GM19193 (cell line): Measurements from ENCODE around the gene COCH.
A peak's percentile ranks its signal among the peaks of the same experiment; 100 is the strongest.

Experiments
- POLR2A ChIP-seq: IDR thresholded peaks from 4 replicates; pipeline ENCODE4 v1.6.1; 2011; ENCODE audit not compliant: insufficient read depth, insufficient read length; ENCODE audit errors: extremely low read depth

Gene COCH

DNA sequence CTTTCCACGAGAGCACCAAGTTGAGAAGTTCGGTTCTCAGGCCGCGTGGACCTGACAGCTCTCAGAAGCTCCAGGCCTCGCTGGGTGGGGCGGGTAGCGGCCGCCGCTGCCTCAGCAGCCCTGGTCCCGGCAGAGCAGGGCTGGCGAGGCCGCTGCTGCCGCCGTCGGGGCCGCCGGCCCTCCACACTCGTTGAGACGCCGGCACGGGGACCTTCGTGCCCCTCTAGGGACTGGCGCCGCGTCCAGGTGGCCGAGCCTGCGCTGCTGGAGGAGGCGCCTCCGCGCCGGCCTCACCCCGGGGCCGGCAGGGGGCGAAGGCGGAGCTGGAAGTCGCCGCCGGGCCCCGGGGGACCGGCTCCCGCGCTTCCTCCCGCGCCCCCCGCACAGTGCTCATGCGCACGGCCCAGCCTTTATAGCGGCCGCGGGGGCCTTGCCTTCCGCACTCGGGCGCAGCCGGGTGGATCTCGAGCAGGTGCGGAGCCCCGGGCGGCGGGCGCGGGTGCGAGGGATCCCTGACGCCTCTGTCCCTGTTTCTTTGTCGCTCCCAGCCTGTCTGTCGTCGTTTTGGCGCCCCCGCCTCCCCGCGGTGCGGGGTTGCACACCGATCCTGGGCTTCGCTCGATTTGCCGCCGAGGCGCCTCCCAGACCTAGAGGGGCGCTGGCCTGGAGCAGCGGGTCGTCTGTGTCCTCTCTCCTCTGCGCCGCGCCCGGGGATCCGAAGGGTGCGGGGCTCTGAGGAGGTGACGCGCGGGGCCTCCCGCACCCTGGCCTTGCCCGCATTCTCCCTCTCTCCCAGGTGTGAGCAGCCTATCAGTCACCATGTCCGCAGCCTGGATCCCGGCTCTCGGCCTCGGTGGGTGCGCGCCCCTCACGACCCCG, at the start of gene COCH:
Gene COCH (plus strand): TSS at position 440 of the 879 bp plus-strand sequence. CDS start 380 bp downstream, at position 820.
- peak; percentile 69 for TF ChIP-seq POLR2A

DNA sequence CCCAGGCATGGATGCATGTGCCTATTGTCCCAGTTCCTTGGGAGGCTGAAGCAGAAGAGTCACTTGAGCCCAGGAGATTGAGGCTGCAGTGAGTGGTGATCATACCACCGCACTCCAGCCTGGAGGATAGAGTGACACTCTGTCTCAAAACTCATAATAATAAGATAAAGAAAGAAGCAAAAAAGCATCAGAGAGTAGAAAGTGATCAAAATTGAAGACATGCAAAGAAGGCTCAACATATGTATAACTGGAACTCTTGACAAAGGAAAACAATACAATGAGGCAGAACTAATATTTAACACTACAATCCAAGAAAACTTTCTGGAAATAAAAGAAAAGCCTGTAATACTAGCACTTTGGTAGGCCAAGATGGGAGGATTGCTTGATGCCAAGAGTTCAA, 48.3 kb upstream of the COCH start:
- no peak for TF ChIP-seq POLR2A

DNA sequence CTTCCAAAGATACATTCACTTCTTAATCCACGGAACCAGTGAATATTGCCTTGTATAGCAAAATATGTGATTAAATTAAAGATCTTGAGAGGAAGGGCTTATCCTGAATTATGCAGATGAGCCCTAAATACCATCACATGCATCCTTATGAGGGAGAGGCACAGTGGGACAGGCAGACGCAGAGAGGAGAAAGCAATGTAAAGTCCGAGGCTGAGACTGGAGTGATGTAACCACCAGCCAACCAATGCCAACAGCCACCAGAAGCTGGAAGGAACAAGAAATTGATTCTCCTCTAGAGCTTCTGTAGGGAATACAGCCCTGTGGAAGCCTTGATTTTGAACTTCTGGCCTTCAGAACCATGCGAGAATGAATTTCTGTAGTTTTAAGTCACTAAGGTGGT, 44.5 kb upstream of the COCH start:
- no peak for TF ChIP-seq POLR2A

DNA sequence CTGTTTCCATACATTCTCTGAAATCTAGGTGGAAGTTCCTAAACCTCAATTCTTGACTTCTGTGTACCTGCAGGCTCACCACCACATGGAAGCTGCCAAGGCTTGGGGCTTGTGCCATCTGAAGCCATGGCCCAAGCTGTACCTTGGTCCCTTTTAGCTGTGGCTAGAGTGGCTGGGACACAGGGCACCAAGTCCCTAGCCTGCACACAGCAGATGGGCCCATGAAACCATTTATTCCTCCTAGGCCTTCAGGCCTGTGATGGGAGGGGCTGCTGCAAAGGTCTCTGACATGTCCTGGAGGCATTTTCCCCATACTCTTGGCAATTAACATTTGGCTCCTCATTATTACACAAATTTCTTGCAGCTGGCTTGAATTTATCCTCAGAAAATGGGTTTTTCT, 40.0 kb upstream of the COCH start:
- no peak for TF ChIP-seq POLR2A

DNA sequence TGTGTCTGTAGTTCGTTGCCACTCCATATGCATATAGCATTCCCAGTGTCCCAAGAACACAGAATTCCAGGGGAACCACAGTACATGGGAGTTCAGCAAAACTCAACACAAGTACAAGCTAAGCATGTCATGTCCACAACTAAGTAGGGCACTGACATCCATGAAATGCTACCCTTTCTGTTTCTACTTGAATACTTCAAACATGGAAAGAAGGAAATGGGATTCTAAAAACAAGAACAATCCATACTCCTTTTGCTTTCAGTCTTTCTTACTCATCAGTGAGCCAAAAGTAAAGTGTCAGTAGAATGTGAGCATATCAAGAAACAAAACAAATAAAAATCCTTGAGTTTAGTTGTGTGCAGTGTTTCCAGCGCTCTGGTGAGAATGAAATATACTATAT, 36.0 kb upstream of the COCH start:
- no peak for TF ChIP-seq POLR2A

DNA sequence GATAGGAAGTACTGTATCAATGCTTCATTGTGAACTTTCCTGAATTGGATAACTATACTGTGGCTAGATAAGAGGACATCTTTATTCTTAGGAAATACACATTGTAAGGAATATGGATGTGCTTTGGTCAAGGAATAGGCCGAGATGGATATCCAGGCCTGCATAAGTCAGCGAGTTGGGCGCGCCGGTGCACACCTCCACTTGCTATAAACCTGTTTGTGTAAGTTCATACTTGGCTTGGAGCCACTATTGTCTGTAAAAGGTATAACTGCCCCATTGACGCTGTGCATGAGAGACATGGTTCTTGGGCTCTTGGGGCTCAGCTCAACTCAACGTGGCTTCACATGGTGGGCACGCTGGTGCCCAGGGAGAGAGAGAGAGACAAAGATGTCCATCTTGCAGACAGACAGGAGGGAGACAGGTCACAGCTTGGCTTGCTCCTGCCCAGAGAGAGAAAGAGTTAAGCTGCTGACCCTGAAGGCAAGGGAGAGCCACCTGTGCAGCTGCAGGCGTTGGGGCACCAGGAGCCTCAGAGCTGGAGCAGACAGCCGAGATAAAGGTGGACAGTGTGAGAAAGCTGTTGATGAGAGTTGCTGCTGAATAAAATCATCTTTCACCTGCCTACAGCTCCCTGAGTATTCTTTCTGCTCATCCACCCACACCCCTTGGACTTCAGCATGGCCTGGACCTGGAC, 34.1 kb upstream of the COCH start:
- TF ChIP-seq POLR2A, result no peak

DNA sequence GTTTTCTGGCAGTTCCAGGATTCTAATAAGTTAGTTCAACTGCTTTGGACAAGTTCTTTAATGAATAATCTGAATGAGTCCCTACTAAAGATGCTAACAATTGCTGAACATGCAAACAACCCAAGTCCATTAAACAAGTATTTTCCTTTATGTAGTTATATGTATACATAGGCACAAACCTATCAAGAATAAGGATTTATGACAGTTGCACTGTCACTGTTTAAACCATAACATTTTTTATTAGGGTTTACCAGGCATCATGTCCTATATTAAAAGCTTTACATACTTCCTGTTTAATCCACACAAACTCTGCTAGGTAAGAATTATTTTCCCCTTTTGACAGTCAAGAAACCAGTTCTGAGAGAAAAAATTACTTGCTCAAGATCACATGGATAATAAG, 31.9 kb upstream of the COCH start:
- no peak for TF ChIP-seq POLR2A

DNA sequence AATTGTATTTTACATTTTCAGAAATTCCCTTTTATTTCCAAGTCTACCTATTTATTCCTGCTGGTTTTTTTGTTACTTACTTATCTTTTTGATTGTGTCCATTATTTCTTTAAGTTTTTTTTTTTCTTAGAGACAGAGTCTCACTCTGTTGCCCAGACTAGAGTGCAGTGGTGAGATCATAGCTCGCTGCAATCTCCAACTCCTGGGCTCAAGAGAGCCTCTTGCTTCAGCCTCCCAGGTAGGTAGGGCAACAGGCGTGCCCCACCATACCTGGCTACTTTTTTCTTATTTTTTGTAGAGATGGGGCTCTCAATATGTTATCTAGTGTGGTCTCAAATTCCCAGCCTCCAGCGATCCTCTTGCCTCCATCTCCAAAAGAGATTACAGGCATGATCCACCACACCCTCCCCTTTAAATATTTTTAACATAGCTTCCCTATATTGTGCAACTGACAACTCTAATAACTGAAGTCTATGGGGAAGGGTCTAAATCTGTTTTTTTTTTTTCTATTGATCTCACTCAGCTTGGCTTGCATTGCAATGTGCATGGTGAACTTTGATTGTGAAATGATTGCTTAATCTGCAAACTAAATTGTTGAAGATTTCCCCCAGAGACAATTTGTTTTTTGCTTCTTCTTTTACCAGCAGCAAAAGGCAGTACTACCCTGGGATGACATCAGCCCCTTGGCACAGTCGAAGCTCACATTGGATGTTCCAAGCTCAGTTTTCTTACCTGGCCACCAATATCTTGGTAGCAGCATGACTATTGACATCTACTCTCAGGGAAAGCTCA, 25.7 kb upstream of the COCH start:
- TF ChIP-seq POLR2A, result no peak

DNA sequence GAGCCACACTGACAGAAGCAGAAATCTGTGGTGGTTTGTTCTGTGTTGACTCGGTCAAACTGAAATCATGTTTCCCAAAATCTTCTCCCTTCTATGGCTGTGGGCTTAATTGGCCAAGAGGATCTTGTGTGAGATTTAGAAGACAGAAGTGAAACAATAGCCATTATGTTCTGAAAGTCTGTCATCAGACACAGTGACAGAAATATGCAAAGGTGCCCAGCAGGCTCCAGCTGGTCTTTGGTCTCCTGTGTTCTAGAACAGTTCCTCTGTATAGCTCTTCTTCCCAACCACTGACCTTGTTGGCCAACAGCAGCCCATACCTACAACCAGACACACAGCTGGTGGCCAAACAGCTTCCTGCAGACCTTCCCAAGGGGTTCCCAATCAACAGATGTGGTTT, 25.0 kb upstream of the COCH start:
- no peak for TF ChIP-seq POLR2A

DNA sequence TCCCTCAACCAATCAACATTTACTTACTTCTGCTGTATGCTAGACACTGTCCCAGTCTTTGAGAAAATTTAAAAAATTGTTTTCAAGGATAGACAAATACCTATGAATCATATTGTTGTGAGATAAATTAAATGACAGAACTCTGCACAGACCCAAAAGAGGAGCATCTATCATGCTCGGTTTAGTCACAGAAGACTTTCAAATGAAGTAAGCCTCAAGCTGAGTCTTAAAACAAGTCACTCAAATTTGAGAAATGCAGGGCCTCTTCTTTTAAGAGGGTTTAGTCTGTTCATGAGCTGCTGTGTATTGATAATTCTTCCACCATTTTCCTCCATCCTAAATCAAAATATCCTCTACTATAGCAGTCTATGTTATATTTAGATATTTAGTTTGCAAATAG, 24.4 kb upstream of the COCH start:
- TF ChIP-seq POLR2A, result no peak

DNA sequence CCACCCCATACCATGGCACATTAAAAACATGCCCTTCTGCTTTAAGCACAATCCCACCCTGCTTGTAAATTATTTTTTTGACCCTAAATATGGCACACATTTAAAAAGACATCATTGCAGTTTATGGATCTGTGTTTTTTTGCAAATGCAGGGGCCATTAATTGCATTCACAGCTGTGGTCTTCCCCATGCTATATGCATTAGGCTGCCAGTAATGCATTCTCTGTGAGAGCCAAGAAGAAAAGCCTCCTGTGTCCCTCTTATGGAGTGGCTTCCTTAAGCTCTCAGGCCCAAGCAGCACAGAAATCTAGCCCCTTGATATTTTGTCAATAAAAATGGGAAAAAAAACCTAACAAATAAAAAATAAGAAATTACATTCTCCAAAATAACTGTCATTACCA, 20.4 kb upstream of the COCH start:
- no peak for TF ChIP-seq POLR2A

DNA sequence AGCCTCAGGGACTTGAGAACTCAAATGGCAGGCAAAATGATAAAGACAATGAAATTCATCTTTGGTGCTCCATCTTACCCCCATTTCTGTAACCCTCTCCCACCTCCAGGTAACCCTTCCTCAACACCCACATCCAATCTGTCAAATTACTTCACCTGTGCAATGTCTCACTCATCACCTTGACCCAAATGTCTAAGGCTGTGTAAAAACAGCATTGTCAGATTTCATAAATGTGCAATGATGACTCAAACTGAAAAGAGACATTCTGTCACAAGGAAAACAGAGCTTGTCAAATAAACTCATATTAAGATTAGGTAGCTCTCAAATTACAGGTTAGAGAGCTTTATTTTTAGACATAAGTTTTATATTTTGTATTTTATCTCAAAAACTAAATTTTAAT, 19.9 kb upstream of the COCH start:
- no peak for TF ChIP-seq POLR2A

DNA sequence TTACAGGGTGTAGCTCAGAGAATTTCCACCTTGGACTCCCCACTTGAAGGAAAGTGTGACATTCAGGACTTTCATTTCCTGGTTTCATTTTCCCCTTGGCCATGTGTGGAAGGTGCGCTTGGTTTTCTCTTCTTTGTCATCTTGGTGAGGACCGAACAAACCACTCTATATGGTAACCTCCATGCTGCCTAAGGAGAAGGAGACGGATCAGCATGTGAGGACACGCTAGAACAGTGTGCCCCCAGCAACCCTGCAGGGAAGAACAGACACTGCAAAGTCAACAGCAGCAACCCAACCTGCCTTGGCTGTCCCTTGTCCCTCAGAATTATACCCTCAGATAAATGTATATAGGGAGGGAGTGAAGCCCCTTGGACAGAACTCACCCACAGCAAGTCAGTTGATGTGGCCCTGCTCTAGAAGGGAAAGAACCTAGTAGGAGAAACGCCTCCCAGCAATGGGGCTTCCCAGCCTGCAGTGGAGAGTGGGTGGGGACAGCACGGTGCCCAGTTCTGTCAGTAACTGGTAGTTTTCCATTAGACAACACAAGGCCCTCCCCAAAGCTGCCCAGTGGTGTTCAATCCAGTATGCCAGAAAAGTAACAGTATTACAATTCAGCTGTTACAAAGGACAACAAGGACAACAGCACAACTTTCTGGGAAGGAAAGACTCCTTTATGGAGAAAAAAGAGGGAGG, 18.9 kb upstream of the COCH start:
- no peak for TF ChIP-seq POLR2A

DNA sequence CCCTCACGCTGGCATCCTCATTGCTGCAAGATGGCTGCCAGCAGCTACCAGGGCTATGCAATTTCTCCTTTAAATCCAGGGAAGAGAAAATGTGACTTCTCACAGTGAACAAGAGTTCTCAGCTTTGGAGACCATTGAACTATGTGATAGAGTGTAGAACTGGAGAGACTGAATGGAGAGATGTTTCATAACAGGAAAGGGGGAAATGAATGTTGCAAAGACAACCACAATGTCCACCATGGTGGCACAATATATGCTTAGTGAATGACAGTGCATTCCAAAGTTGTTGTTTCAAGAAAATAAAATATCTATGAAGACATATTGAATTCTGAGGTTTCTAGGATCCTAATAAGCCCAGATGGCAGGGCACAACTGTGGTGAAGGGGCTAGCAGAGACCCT, 13.2 kb upstream of the COCH start:
- no peak for TF ChIP-seq POLR2A

DNA sequence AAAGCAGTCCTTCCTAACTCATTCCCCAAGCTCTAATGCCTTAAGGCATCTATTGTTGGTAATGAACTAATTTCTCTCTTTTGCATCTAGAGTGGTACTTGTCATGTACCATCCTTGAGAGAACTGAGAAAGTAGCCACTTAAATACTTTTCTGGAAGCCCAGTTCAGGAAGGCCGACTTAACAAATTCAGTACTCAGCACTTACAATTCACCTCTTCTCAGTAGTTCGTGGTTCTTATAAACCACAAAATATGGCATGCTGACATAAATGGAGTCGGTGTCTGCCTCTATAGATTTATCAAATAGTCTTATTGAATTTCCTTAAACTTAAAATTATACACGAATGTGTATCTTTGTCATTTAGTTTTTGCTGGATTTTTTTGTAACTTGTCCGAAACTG, 9.4 kb upstream of the COCH start:
- no peak for TF ChIP-seq POLR2A
